ENCODE results near the gene SGCD.

Gene SGCD

GRCh38 chr5:156680831-156681230, 353.9 kb downstream of the SGCD start:
- no peak for FAIRE-seq
- no peak for DNase-seq (ENCODE audit: insufficient read length, low spot score)

DNA sequence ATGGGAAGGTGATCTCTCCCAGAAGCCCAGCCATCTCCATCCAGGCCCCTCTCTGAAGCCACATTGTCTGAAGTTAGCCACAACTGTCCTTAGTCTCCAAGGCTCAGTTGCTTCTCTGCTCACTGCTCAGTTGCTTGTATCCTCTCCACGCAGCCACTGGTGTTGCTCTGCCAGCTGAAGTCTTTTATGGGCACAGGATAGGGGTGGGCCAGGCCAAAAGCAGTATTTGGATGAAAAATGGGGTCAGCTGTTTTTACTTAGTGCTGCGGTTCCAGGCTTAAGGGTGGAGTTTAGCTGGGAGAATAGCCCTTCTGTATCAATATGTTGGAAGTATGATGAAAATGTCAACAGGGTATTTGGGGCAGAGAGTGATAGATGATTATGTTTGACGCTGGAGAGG, 354.3 kb downstream of the SGCD start:
- DNase-seq (ENCODE audit: insufficient read length, low spot score) (no peak), FAIRE-seq (no peak)

- DNase-seq (ENCODE audit: insufficient read length, low spot score) (no peak), FAIRE-seq (no peak)
Observed at GRCh38 chr5:156682971-156683370, 356.0 kb downstream of the SGCD start.

DNA sequence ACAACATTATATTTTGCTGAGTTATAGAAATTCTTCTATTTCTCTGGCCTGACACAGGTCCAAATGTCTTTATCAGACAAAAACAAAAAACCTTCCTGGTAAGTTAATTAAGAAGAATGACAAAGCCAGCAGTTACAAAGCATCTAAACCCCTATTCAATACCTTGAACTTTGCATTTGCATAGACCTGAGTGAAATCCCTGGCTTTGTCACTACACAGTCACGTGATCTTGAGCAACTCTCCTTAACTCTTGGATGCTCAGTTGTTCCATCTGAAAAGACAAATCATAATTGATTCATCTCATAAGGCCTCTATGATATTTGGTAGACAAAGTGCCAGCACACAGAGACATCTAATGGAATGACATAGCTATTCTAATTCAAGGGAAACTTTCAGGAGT, 356.5 kb downstream of the SGCD start:
- DNase-seq (ENCODE audit: insufficient read length, low spot score) (no peak), FAIRE-seq (no peak)

GRCh38 chr5:156684216-156684615, 357.3 kb downstream of the SGCD start:
- FAIRE-seq (no peak), DNase-seq (ENCODE audit: insufficient read length, low spot score) (no peak)

- no peak for FAIRE-seq
- no peak for DNase-seq (ENCODE audit: insufficient read length, low spot score)
Observed at GRCh38 chr5:156685481-156685880, 358.5 kb downstream of the SGCD start.

DNA sequence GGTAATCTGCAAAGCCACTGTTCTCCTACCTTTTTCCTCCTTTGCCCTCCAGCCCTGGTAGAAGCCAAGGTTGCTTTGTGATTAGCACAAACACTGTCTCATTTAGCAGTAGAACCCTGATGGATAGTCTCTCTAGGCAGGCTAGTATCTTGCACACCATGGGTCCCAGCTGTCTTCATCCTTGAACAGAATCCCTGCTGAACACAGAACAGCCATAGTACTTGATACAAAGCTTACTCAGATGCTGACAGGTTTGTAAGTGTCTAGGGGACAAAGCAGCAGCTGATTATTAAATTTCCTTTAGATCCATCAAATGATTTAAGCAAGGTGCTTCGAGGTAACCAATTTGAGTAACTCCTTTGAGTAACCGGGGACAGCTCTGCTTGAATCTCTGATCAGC, 359.4 kb downstream of the SGCD start:
- DNase-seq (ENCODE audit: insufficient read length, low spot score) = no peak
- no peak for FAIRE-seq

GRCh38 chr5:156686796-156687195, 359.8 kb downstream of the SGCD start:
- FAIRE-seq (no peak), DNase-seq (ENCODE audit: insufficient read length, low spot score) (no peak)

- FAIRE-seq = no peak
- no peak for DNase-seq (ENCODE audit: insufficient read length, low spot score)
Observed at GRCh38 chr5:156687514-156687913, 360.6 kb downstream of the SGCD start.

DNA sequence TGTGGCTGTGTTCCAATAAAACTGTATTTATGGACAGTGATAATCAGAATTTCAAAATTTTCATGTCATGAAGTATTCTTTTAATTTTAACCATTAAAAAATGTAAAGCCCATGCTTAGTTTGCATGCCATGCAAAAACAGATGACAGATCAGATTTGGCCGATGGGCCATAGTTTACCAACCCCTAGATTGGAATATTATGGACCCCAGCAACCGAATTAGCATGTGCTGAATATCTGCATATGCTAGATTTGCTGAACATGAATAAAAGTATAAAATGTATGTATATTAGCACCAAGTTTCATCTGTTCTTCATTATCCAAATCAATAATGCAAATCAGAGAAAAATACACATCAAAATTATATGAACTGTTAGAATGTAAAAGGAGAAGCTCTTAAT, 364.6 kb downstream of the SGCD start:
- no peak for FAIRE-seq
- no peak for DNase-seq (ENCODE audit: insufficient read length, low spot score)

DNA sequence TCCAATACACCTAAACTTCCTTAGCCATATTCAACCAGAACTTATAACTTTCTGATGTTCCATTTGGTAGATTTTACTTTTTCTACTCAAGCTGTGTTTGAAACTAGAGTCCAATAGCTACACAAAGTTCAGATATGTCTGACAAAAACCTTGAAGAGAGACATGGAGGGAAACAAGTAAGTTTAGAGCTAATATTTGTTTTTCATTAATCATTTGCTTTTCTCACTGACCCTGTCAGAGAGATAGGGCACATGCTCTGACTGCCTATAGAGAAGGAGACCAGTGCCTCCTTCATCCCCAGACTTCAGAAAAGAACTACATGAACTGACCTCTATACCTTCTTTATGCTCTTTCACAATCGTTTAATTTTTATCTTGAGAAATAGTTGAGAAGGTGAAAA, 366.1 kb downstream of the SGCD start:
- FAIRE-seq = no peak

DNA sequence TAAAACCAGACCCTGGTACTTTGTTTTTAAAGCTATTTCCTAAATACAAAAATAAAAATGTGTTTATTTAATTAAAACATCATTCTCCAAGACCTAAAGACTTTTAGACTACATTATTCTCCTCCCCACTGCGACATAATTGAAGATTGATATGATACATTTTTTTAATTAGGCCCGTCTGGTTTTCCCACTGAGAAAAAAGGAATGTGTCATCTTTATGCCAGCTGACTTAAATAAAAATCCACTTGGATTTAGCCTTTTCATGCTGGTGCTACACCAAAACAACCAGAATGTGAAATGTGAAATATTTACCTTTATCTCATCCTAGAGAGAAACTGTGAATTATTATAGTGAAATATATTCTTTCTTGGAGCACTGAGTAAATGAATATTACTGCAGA, 367.6 kb downstream of the SGCD start:
- no peak for FAIRE-seq
- DNase-seq (ENCODE audit: insufficient read length, low spot score) = no peak

More for the DNA sequence above, 366.1 kb downstream of the SGCD start:
- no peak for DNase-seq (ENCODE audit: insufficient read length, low spot score)

DNA sequence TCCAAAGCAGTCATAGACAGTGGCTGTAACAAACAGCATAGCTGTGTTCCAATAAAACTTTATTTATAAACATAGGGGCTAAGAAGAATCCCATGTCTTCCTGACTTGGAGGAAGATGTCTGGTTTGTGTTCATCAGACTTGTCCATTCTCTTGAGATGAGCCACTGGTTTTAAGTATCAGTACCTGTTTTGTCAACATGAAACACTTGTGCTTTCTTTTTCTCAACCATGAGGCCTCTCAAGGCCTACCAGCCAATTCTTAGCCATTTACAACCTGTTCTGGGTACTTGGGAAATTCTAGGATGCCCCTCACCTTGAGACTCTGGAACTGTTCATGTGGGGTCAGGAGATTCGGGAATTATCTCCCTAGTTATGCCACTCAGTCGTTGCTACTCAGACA, 368.8 kb downstream of the SGCD start:
- no peak for DNase-seq (ENCODE audit: insufficient read length, low spot score)
- no peak for FAIRE-seq

GRCh38 chr5:156698323-156698722, 371.4 kb downstream of the SGCD start:
- FAIRE-seq (no peak), DNase-seq (ENCODE audit: insufficient read length, low spot score) (no peak)

DNA sequence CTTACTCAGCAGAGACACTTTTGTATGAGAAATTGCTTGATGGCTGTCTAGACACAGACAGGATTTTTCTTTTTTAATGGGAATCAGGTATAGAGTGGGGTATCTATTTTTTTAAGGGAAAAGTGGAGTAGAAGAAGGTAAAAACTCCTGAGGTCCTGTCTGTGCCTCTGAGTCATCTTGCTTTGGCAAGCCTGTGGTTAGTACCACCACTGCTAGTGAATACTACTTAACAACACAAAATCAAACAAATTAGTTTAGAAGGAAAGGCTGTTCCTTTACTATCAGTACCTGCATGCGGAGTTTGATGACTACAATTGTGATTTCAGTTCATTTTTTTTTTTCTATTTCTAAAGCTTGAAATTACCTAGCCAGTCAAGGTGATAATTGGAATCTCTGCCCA, 372.2 kb downstream of the SGCD start:
- FAIRE-seq (no peak), DNase-seq (ENCODE audit: insufficient read length, low spot score) (no peak)

DNA sequence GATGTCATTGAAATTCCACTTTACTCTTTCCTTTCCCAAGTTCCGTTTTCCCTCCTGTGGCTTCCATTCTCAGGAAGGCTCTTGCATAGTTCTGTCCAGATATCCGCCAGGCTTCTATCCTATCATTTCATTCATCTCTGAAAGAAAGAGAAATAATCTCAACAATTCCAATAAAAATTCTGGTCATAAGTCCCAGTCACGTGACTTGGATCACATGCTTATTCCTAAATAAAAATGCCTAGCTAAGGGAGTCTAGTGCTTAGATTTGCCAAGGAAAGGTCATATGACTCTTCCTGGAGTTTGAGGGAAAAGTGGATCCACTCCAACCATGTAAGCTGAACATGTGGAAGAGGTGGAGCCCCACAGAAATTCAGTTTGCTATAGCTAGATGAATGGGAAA, 377.2 kb downstream of the SGCD start:
- FAIRE-seq (no peak), DNase-seq (ENCODE audit: insufficient read length, low spot score) (no peak)

DNA sequence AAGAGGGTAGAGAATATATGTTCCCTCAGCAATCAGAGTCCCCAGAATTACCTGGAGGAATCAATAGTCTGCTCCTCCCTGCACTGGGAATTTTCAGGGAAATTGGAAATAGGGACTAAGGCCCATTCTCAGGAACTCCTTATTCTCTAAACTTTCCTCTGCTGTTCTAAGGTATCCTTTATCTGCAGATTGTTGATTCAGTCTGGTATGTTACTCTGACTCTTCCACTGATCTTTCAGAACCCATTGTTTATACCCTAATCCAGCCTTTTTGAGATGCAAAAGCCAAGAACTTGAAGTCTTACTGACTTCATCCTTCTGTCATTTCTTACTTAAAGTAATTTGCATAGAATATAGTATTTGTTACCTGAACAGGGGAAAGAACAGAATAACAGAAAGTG, 379.7 kb downstream of the SGCD start:
- no peak for FAIRE-seq
- DNase-seq (ENCODE audit: insufficient read length, low spot score) = no peak

DNA sequence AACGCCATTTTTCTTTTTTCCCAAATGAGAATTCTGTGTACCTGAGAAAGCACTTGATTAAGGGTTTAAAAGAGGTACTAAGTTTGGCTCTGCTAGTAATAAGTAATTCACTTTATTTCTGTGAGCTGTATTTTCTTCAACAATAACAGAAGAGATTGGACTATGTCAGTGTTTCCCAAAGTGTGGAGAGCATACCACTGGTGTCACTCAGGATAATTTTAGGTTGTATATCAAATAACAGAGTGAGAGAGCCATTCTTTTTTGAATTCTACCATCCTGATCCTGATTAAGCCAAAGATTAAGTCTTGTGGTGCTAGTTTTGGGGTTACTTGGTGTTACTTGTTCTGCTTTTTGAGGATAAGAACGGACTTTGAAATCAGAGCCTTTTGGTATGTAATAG, 380.8 kb downstream of the SGCD start:
- DNase-seq (ENCODE audit: insufficient read length, low spot score) (no peak), FAIRE-seq (no peak)

- FAIRE-seq (no peak), DNase-seq (ENCODE audit: insufficient read length, low spot score) (no peak)
Observed at GRCh38 chr5:156715287-156715686, 388.3 kb downstream of the SGCD start.

DNA sequence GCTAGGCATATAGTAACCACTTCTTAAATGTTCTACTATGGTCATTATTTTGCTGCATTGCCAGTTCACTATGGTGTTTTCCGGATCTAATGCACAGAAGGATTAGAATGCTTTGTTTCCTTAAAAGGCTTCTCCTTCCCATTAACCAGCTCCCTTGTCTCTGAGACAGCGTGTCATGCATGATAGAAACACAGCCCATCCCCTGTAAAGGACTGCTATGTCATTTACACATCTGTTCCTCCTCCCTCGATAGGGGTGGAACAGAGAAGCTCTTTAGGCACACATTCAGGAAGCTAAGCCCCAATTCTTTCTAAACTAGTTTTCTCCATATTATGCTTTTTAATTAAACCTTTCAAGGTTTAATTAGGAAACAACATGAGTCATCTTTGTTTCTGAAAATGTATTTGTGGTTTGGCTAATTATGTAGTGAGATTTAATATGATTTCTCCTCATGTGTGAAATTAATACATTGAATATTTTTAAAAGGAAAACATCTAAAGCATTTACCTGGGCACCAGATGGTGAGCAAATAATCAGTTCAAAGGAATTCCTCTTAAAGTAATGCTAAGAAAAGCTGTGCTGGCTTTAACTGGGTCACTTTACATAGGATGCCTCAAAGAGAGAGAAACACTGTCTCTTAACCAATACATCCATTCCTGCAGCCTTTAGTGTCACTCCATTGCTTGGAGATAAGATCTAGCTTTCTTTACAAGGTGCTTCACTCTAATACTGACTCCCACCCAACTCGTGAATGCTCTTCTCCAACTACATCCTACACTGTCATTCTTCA, 389.8 kb downstream of the SGCD start:
- DNase-seq (ENCODE audit: insufficient read length, low spot score) (no peak), FAIRE-seq (no peak)

DNA sequence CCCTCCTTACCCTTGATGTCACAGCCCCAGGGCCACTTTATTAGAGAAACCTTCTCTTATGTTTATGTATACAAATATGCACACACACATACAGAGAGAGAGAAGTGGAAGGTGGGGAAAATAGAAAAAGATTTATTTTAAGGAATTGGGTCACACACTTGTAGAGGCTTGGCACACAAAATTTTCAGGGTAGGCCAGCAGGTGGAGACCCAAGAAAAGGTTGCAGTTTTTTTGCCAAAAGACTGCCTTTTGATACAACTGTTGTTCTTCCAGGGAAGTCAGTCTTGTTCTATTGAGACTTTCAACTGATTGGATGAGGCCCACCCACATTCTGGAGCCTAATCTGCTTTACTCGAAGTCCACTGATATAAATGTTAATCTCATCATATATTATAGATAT, 392.0 kb downstream of the SGCD start:
- no peak for DNase-seq (ENCODE audit: insufficient read length, low spot score)
- no peak for FAIRE-seq

- no peak for FAIRE-seq
- DNase-seq (ENCODE audit: insufficient read length, low spot score) = no peak
Observed at GRCh38 chr5:156722358-156722757, 395.4 kb downstream of the SGCD start.

DNA sequence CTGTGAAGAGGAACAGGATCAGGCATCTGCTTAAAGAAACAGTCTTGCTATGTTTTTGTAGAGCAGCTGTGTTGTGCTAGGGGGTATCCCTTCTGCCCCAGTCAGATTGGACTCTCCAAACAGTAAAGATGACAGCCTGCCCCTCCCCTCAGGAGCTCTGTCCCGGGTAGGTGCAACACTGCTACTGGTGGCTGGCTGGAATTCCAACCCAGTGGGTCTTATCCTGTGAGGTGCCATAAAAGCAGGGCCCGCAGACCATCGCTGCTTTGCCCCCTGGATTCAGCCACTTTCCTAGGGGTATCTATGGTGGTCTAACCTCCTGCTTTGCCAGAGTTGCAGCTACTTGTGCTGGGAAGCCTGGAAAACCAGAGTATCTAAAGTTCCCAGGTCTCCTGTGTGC, 408.5 kb downstream of the SGCD start:
- DNase-seq (ENCODE audit: insufficient read length, low spot score) (no peak), FAIRE-seq (no peak)
